ENCODE results near the gene SUN2. TPM values are rescaled to one million over a fixed set of nuclear protein-coding genes. Genes with fewer than 3 reads are reported as not detected.

SUN2 gene
- total RNA-seq, 1 donor from 2014 or later: 146 TPM

- no peaks in the 10 kb centered on the region for H3K9me3 Mint-ChIP-seq
- peaks cover 5% of the 10 kb centered on the region for H3K4me1 Mint-ChIP-seq (ENCODE audit: low read depth)
- intact Hi-C loops (cut with micrococcal nuclease): no loop called here
- no peak overlapping the region for H3K4me3 Mint-ChIP-seq
- no peaks in the 10 kb centered on the region for H3K27me3 Mint-ChIP-seq (ENCODE audit: insufficient read depth)
- H3K27ac Mint-ChIP-seq: no peak overlapping the region
- no peak for DNase-seq (ENCODE audit: low spot score)
- no peaks in the 10 kb centered on the region for H3K36me3 Mint-ChIP-seq (ENCODE audit: low read depth)
Observed at GRCh38 chr22:38788021-38788816, 32.4 kb upstream of the SUN2 start.

- no peaks in the 10 kb centered on the region for H3K9me3 Mint-ChIP-seq
- H3K4me3 Mint-ChIP-seq: no peak overlapping the region
- DNase-seq (ENCODE audit: low spot score): no peak
- H3K27ac Mint-ChIP-seq: no peak overlapping the region
- no peaks in the 10 kb centered on the region for H3K27me3 Mint-ChIP-seq (ENCODE audit: insufficient read depth)
- H3K4me1 Mint-ChIP-seq (ENCODE audit: low read depth): no peaks in the 10 kb centered on the region
- no peaks in the 10 kb centered on the region for H3K36me3 Mint-ChIP-seq (ENCODE audit: low read depth)
- intact Hi-C loops (cut with micrococcal nuclease): no loop called here
Observed at GRCh38 chr22:38786631-38787030, 30.8 kb upstream of the SUN2 start.

- no peak overlapping the region for H3K4me3 Mint-ChIP-seq
- H3K27ac Mint-ChIP-seq: no peak overlapping the region
- H3K9me3 Mint-ChIP-seq: no peaks in the 10 kb centered on the region
- H3K36me3 Mint-ChIP-seq (ENCODE audit: low read depth): no peaks in the 10 kb centered on the region
- H3K27me3 Mint-ChIP-seq (ENCODE audit: insufficient read depth): no peaks in the 10 kb centered on the region
- no peak for DNase-seq (ENCODE audit: low spot score)
- intact Hi-C loops (cut with micrococcal nuclease): no loop called here
- H3K4me1 Mint-ChIP-seq (ENCODE audit: low read depth): no peaks in the 10 kb centered on the region
Observed at GRCh38 chr22:38784856-38785255, 29.1 kb upstream of the SUN2 start.

GRCh38 chr22:38784035-38784434 is 28.2 kb upstream of the SUN2 start:
- H3K4me3 Mint-ChIP-seq: no peak overlapping the region
- H3K36me3 Mint-ChIP-seq (ENCODE audit: low read depth): no peaks in the 10 kb centered on the region
- no peaks in the 10 kb centered on the region for H3K9me3 Mint-ChIP-seq
- H3K4me1 Mint-ChIP-seq (ENCODE audit: low read depth): no peaks in the 10 kb centered on the region
- H3K27me3 Mint-ChIP-seq (ENCODE audit: insufficient read depth): no peaks in the 10 kb centered on the region
- DNase-seq (ENCODE audit: low spot score): no peak
- no peak overlapping the region for H3K27ac Mint-ChIP-seq
- intact Hi-C loops (cut with micrococcal nuclease): no loop called here

GRCh38 chr22:38783095-38783615 is 27.4 kb upstream of the SUN2 start:
- no peak overlapping the region for H3K4me3 Mint-ChIP-seq
- intact Hi-C loops (cut with micrococcal nuclease): no loop called here
- no peak for DNase-seq (ENCODE audit: low spot score)
- no peak overlapping the region for H3K27ac Mint-ChIP-seq
- H3K27me3 Mint-ChIP-seq (ENCODE audit: insufficient read depth): no peaks in the 10 kb centered on the region
- H3K4me1 Mint-ChIP-seq (ENCODE audit: low read depth): no peaks in the 10 kb centered on the region
- no peaks in the 10 kb centered on the region for H3K36me3 Mint-ChIP-seq (ENCODE audit: low read depth)
- no peaks in the 10 kb centered on the region for H3K9me3 Mint-ChIP-seq

- no peak overlapping the region for H3K27ac Mint-ChIP-seq
- no peaks in the 10 kb centered on the region for H3K36me3 Mint-ChIP-seq (ENCODE audit: low read depth)
- no peaks in the 10 kb centered on the region for H3K27me3 Mint-ChIP-seq (ENCODE audit: insufficient read depth)
- H3K9me3 Mint-ChIP-seq: no peaks in the 10 kb centered on the region
- intact Hi-C loops (cut with micrococcal nuclease): no loop called here
- no peaks in the 10 kb centered on the region for H3K4me1 Mint-ChIP-seq (ENCODE audit: low read depth)
- H3K4me3 Mint-ChIP-seq: no peak overlapping the region
- no peak for DNase-seq (ENCODE audit: low spot score)
Observed at GRCh38 chr22:38782402-38783094, 26.8 kb upstream of the SUN2 start.

- intact Hi-C loops (cut with micrococcal nuclease): no loop called here
- H3K27me3 Mint-ChIP-seq (ENCODE audit: insufficient read depth): no peaks in the 10 kb centered on the region
- no peaks in the 10 kb centered on the region for H3K9me3 Mint-ChIP-seq
- no peak for DNase-seq (ENCODE audit: low spot score)
- no peaks in the 10 kb centered on the region for H3K4me1 Mint-ChIP-seq (ENCODE audit: low read depth)
- H3K36me3 Mint-ChIP-seq (ENCODE audit: low read depth): no peaks in the 10 kb centered on the region
- no peak overlapping the region for H3K27ac Mint-ChIP-seq
- H3K4me3 Mint-ChIP-seq: no peak overlapping the region
Observed at GRCh38 chr22:38781033-38781432, 25.2 kb upstream of the SUN2 start.

GRCh38 chr22:38777087-38777671 is 21.4 kb upstream of the SUN2 start:
- H3K36me3 Mint-ChIP-seq (ENCODE audit: low read depth): no peaks in the 10 kb centered on the region
- H3K9me3 Mint-ChIP-seq: no peaks in the 10 kb centered on the region
- peaks cover 3% of the 10 kb centered on the region for H3K27me3 Mint-ChIP-seq (ENCODE audit: insufficient read depth)
- H3K4me1 Mint-ChIP-seq (ENCODE audit: low read depth): no peaks in the 10 kb centered on the region
- no peak overlapping the region for H3K27ac Mint-ChIP-seq
- intact Hi-C loops (cut with micrococcal nuclease): no loop called here
- no peak overlapping the region for H3K4me3 Mint-ChIP-seq
- no peak for DNase-seq (ENCODE audit: low spot score)

- no peak overlapping the region for H3K27ac Mint-ChIP-seq
- no peak for DNase-seq (ENCODE audit: low spot score)
- H3K4me1 Mint-ChIP-seq (ENCODE audit: low read depth): no peaks in the 10 kb centered on the region
- peaks cover 3% of the 10 kb centered on the region for H3K27me3 Mint-ChIP-seq (ENCODE audit: insufficient read depth)
- intact Hi-C loops (cut with micrococcal nuclease): no loop called here
- H3K9me3 Mint-ChIP-seq: no peaks in the 10 kb centered on the region
- H3K4me3 Mint-ChIP-seq: no peak overlapping the region
- no peaks in the 10 kb centered on the region for H3K36me3 Mint-ChIP-seq (ENCODE audit: low read depth)
Observed at GRCh38 chr22:38776086-38776485, 20.3 kb upstream of the SUN2 start.

- intact Hi-C loops (cut with micrococcal nuclease): no loop called here
- H3K36me3 Mint-ChIP-seq (ENCODE audit: low read depth): no peaks in the 10 kb centered on the region
Observed at GRCh38 chr22:38775656-38776055, 19.9 kb upstream of the SUN2 start.

GRCh38 chr22:38774496-38775166 is 18.8 kb upstream of the SUN2 start:
- peaks cover 3% of the 10 kb centered on the region for H3K27me3 Mint-ChIP-seq (ENCODE audit: insufficient read depth)
- no peaks in the 10 kb centered on the region for H3K4me1 Mint-ChIP-seq (ENCODE audit: low read depth)
- DNase-seq (ENCODE audit: low spot score): no peak
- H3K4me3 Mint-ChIP-seq: no peak overlapping the region
- H3K36me3 Mint-ChIP-seq (ENCODE audit: low read depth): no peaks in the 10 kb centered on the region
- intact Hi-C loops (cut with micrococcal nuclease): no loop called here
- no peaks in the 10 kb centered on the region for H3K9me3 Mint-ChIP-seq
- H3K27ac Mint-ChIP-seq: no peak overlapping the region

More at GRCh38 chr22:38775656-38776055, 19.9 kb upstream of the SUN2 start:
- no peak for DNase-seq (ENCODE audit: low spot score)
- no peaks in the 10 kb centered on the region for H3K4me1 Mint-ChIP-seq (ENCODE audit: low read depth)
- H3K4me3 Mint-ChIP-seq: no peak overlapping the region
- peaks cover 3% of the 10 kb centered on the region for H3K27me3 Mint-ChIP-seq (ENCODE audit: insufficient read depth)
- H3K9me3 Mint-ChIP-seq: no peaks in the 10 kb centered on the region
- no peak overlapping the region for H3K27ac Mint-ChIP-seq

GRCh38 chr22:38773363-38773946 is 17.7 kb upstream of the SUN2 start:
- Mint-ChIP-seq H3K27me3 (ENCODE audit: insufficient read depth) (peaks cover 5% of the 10 kb centered on the region), H3K9me3 (no peaks in the 10 kb centered on the region), H3K4me3 (no peak overlapping the region), H3K4me1 (ENCODE audit: low read depth) (no peaks in the 10 kb centered on the region), H3K27ac (no peak overlapping the region), H3K36me3 (ENCODE audit: low read depth) (no peaks in the 10 kb centered on the region)
- intact Hi-C loops (cut with micrococcal nuclease): no loop called here
- no peak for DNase-seq (ENCODE audit: low spot score)

- Mint-ChIP-seq H3K27ac (no peak overlapping the region), H3K4me1 (ENCODE audit: low read depth) (no peaks in the 10 kb centered on the region), H3K9me3 (no peaks in the 10 kb centered on the region), H3K36me3 (ENCODE audit: low read depth) (no peaks in the 10 kb centered on the region), H3K27me3 (ENCODE audit: insufficient read depth) (peaks cover 5% of the 10 kb centered on the region), H3K4me3 (no peak overlapping the region)
- intact Hi-C loops (cut with micrococcal nuclease): no loop called here
- no peak for DNase-seq (ENCODE audit: low spot score)
Observed at GRCh38 chr22:38772623-38772873, 16.8 kb upstream of the SUN2 start.
